BLaER1 (cell line): Measurements from ENCODE around the gene EEF2.
"Not testable (repeated sequence)": the region's sequence is repeated elsewhere in the genome, so short reads cannot be mapped to it uniquely, and the experiment has no call there.

Experiments used
- H3K27ac ChIP-seq: shearing (Covaris generic); formaldehyde crosslinking; 2 replicates; pipeline ENCODE4 v1.8.1; 2022
- H3K27me3 ChIP-seq: shearing (Covaris generic); formaldehyde crosslinking; 2 replicates; pipeline ENCODE4 v1.8.1; 2022
- H3K36me3 ChIP-seq: shearing (Covaris generic); formaldehyde crosslinking; 2 replicates; pipeline ENCODE4 v1.8.1; 2022
- H3K4me1 ChIP-seq: shearing (Covaris generic); formaldehyde crosslinking; 2 replicates; pipeline ENCODE4 v1.8.1; 2022
- H3K4me2 ChIP-seq: shearing (Covaris generic); formaldehyde crosslinking; 2 replicates; pipeline ENCODE4 v1.8.1; 2022
- H3K4me3 ChIP-seq: shearing (Covaris generic); formaldehyde crosslinking; 2 replicates; pipeline ENCODE4 v1.8.1; 2022
- H3K9ac ChIP-seq: shearing (Covaris generic); formaldehyde crosslinking; 2 replicates; pipeline ENCODE4 v1.8.1; 2022
- H3K9me3 ChIP-seq: shearing (Covaris generic); formaldehyde crosslinking; 2 replicates; pipeline ENCODE4 v1.8.1; 2022
- H4K20me1 ChIP-seq: shearing (Covaris generic); formaldehyde crosslinking; 2 replicates; pipeline ENCODE4 v1.8.1; 2022
- Cebpa-rat ChIP-seq: shearing (Covaris generic); IDR thresholded peaks from 2 replicates; pipeline ENCODE4 v1.8.1; 2022

Gene EEF2

GRCh38 chr19:3969435-3970312, 15.6 kb downstream of the EEF2 start:
- TF ChIP-seq Cebpa-rat, result no peak
- peaks cover 80% of the 10 kb centered on the region for H4K20me1 ChIP-seq
- peaks cover 55% of the 10 kb centered on the region for H3K36me3 ChIP-seq
- H3K27ac ChIP-seq, result peak overlapping the region; percentile 93
- H3K4me2 ChIP-seq, result peak overlapping the region; percentile 98
- H3K9me3 ChIP-seq, result no peaks in the 10 kb centered on the region
- H3K4me1 ChIP-seq, result peaks cover 32% of the 10 kb centered on the region
- H3K4me3 ChIP-seq, result peak overlapping the region; percentile 97
- H3K9ac ChIP-seq, result peak overlapping the region; percentile 96
- no peaks in the 10 kb centered on the region for H3K27me3 ChIP-seq

GRCh38 chr19:3968556-3969434, 16.5 kb downstream of the EEF2 start:
- TF ChIP-seq Cebpa-rat, result no peak
- peak overlapping the region; percentile 98 for H3K4me2 ChIP-seq
- H3K36me3 ChIP-seq, result peaks cover 62% of the 10 kb centered on the region
- no peaks in the 10 kb centered on the region for H3K9me3 ChIP-seq
- peaks cover 32% of the 10 kb centered on the region for H3K4me1 ChIP-seq
- H3K27me3 ChIP-seq, result no peaks in the 10 kb centered on the region
- no peak overlapping the region for H3K27ac ChIP-seq
- H3K4me3 ChIP-seq, result peak overlapping the region; percentile 97; the same call in 1 of the 2 replicates
- peak overlapping the region; percentile 96 for H3K9ac ChIP-seq
- peaks cover 84% of the 10 kb centered on the region for H4K20me1 ChIP-seq

- not testable (repeated sequence) for H3K4me2 ChIP-seq, H3K27me3 ChIP-seq, H3K27ac ChIP-seq, H3K4me3 ChIP-seq, H3K9ac ChIP-seq, H3K9me3 ChIP-seq
- peaks cover 32% of the 10 kb centered on the region for H3K4me1 ChIP-seq
- H4K20me1 ChIP-seq, result peaks cover 91% of the 10 kb centered on the region
- peaks cover 70% of the 10 kb centered on the region for H3K36me3 ChIP-seq
Measured at GRCh38 chr19:3967983-3968382, 17.3 kb downstream of the EEF2 start.

GRCh38 chr19:3966051-3967017, 18.9 kb downstream of the EEF2 start:
- Histone ChIP-seq H3K36me3 (peaks cover 80% of the 10 kb centered on the region), H3K27me3 (no peaks in the 10 kb centered on the region), H3K4me1 (peaks cover 25% of the 10 kb centered on the region), H4K20me1 (peaks cover 76% of the 10 kb centered on the region), H3K9ac (no peak overlapping the region), H3K4me3 (no peak overlapping the region), H3K4me2 (no peak overlapping the region), H3K27ac (no peak overlapping the region), H3K9me3 (no peaks in the 10 kb centered on the region)
- no peak for TF ChIP-seq Cebpa-rat

GRCh38 chr19:3964256-3965194, 20.7 kb downstream of the EEF2 start:
- no peak overlapping the region for H3K4me2 ChIP-seq
- no peak for TF ChIP-seq Cebpa-rat
- H3K27ac ChIP-seq, result no peak overlapping the region
- no peaks in the 10 kb centered on the region for H3K9me3 ChIP-seq
- peaks cover 16% of the 10 kb centered on the region for H3K4me1 ChIP-seq
- no peaks in the 10 kb centered on the region for H3K27me3 ChIP-seq
- H3K9ac ChIP-seq, result no peak overlapping the region
- H3K36me3 ChIP-seq, result peaks cover 96% of the 10 kb centered on the region
- H4K20me1 ChIP-seq, result peaks cover 61% of the 10 kb centered on the region
- H3K4me3 ChIP-seq, result no peak overlapping the region

GRCh38 chr19:3963458-3964255, 21.6 kb downstream of the EEF2 start:
- no peak overlapping the region for H3K4me2 ChIP-seq
- H3K9ac ChIP-seq, result no peak overlapping the region
- H4K20me1 ChIP-seq, result peaks cover 52% of the 10 kb centered on the region
- H3K4me1 ChIP-seq, result peaks cover 7% of the 10 kb centered on the region
- H3K4me3 ChIP-seq, result no peak overlapping the region
- H3K9me3 ChIP-seq, result no peaks in the 10 kb centered on the region
- no peak for TF ChIP-seq Cebpa-rat
- H3K36me3 ChIP-seq, result peaks cover 98% of the 10 kb centered on the region
- H3K27me3 ChIP-seq, result no peaks in the 10 kb centered on the region
- no peak overlapping the region for H3K27ac ChIP-seq

- H3K4me1 ChIP-seq, result peaks cover 7% of the 10 kb centered on the region; the same call in 1 of the 2 replicates
- peaks cover 42% of the 10 kb centered on the region for H4K20me1 ChIP-seq
- TF ChIP-seq Cebpa-rat, result no peak
- no peak overlapping the region for H3K4me2 ChIP-seq
- no peak overlapping the region for H3K27ac ChIP-seq
- H3K4me3 ChIP-seq, result no peak overlapping the region
- no peaks in the 10 kb centered on the region for H3K27me3 ChIP-seq
- peaks cover 98% of the 10 kb centered on the region for H3K36me3 ChIP-seq
- no peaks in the 10 kb centered on the region for H3K9me3 ChIP-seq
- H3K9ac ChIP-seq, result no peak overlapping the region
Measured at GRCh38 chr19:3961007-3961406, 24.3 kb downstream of the EEF2 start.

GRCh38 chr19:3959766-3960131, 25.5 kb downstream of the EEF2 start:
- H3K27ac ChIP-seq, result no peak overlapping the region
- no peak overlapping the region for H3K9ac ChIP-seq
- TF ChIP-seq Cebpa-rat, result no peak
- H3K36me3 ChIP-seq, result peaks cover 98% of the 10 kb centered on the region
- H3K4me3 ChIP-seq, result no peak overlapping the region
- no peaks in the 10 kb centered on the region for H3K27me3 ChIP-seq
- peaks cover 7% of the 10 kb centered on the region; the same call in 1 of the 2 replicates for H3K4me1 ChIP-seq
- H3K4me2 ChIP-seq, result no peak overlapping the region
- peaks cover 29% of the 10 kb centered on the region for H4K20me1 ChIP-seq
- no peaks in the 10 kb centered on the region for H3K9me3 ChIP-seq
